DMS 273 treated with DMSO at 0.1 percent for 48 hours (cell line): ENCODE data around the gene HDAC9.

Experiments
- DNase-seq: peaks from one replicate; lab custom pipeline; 2025; lab: John Stamatoyannopoulos, UW

The HDAC9 gene

GRCh38 chr7:18526368-18526878, 30.9 kb downstream of the HDAC9 start:
- DNase-seq, result no peak

- DNase-seq, result no peak
Observed at GRCh38 chr7:18529239-18529638, 33.7 kb downstream of the HDAC9 start.

- DNase-seq, result peak; percentile 45
Observed at GRCh38 chr7:18530224-18531179, 35.0 kb downstream of the HDAC9 start.

GRCh38 chr7:18531539-18531938, 36.0 kb downstream of the HDAC9 start:
- no peak for DNase-seq

- DNase-seq, result no peak
Observed at GRCh38 chr7:18532813-18533212, 37.3 kb downstream of the HDAC9 start.

- no peak for DNase-seq
Observed at GRCh38 chr7:18534481-18534880, 38.9 kb downstream of the HDAC9 start.

GRCh38 chr7:18535810-18536415, 40.4 kb downstream of the HDAC9 start:
- DNase-seq, result no peak

GRCh38 chr7:18536486-18536885, 40.9 kb downstream of the HDAC9 start:
- DNase-seq, result no peak

- DNase-seq, result no peak
Observed at GRCh38 chr7:18538554-18539250, 43.2 kb downstream of the HDAC9 start.

GRCh38 chr7:18540396-18540795, 44.8 kb downstream of the HDAC9 start:
- no peak for DNase-seq

- no peak for DNase-seq
Observed at GRCh38 chr7:18541181-18541870, 45.8 kb downstream of the HDAC9 start.

- no peak for DNase-seq
Observed at GRCh38 chr7:18541871-18542212, 46.3 kb downstream of the HDAC9 start.

GRCh38 chr7:18546576-18546975, 51.0 kb downstream of the HDAC9 start:
- no peak for DNase-seq

GRCh38 chr7:18547509-18548187, 52.1 kb downstream of the HDAC9 start:
- no peak for DNase-seq

- no peak for DNase-seq
Observed at GRCh38 chr7:18548534-18548933, 53.0 kb downstream of the HDAC9 start.

GRCh38 chr7:18550574-18550973, 55.0 kb downstream of the HDAC9 start:
- DNase-seq, result no peak

GRCh38 chr7:18552316-18552916, 56.9 kb downstream of the HDAC9 start:
- DNase-seq, result no peak

- no peak for DNase-seq
Observed at GRCh38 chr7:18552943-18553604, 57.5 kb downstream of the HDAC9 start.

- peak; percentile 23 for DNase-seq
Observed at GRCh38 chr7:18553605-18554003, 58.1 kb downstream of the HDAC9 start.

GRCh38 chr7:18555120-18555519, 59.6 kb downstream of the HDAC9 start:
- no peak for DNase-seq
